SK-N-SH (cell line): ENCODE measurements around the gene FMN1.

Experiments
- GABPA ChIP-seq: IDR thresholded peaks from 2 replicates; pipeline ENCODE4 v1.4.0; 2012; ENCODE audit warnings: low read depth, mild to moderate bottlenecking
- TF ChIP-seq, protein P1 (sequence below): fragments of 200-600 bp; sonication (generic); IDR thresholded peaks from 2 replicates; pipeline ENCODE4 v1.6.1; 2017; ENCODE audit warnings: antibody characterized with exemption, mild to moderate bottlenecking, moderate library complexity

DNA sequence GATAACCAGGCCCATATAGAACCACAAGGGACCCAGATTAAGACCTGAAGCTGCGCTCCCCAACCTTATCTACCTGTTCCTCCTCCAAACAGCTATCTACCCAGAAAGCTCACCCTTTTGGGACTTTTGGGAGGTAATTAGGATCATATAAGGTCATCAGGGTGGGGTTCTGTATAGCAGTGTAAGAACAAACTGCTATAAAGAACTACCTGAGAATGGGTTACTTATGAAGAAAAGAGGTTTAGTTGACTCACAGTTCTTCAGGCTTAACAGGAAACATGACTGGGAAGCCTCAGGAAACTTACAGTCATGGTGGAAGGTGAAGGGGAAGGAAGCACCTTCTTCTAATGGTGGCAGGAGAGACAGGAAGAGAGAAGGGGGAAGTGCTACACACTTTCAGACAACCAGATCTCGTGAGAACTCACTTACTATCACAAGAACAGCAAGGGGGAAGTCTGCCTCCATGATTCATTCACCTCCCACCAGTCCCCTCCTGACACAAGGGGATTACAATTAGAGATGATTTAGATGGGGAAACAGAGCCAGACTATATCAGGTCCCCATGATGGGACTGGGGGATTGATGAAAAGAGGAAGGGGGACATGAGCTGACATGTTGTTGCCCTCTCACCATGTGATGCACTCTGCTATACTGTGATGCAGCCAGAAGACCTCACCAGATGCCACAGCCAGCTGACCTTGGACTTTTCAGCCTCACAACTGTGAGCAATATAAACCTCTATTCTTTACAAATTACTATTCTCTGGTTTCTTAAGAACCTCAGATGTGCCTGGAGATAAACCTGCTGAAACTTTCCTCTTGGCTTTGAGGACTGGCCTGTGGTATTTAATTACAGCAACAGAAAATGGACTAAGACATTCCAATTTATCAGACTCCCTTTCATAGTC is 15.3 kb upstream of the FMN1 start:
- TF ChIP-seq GABPA, result no peak
- TF ChIP-seq, protein P1, sequence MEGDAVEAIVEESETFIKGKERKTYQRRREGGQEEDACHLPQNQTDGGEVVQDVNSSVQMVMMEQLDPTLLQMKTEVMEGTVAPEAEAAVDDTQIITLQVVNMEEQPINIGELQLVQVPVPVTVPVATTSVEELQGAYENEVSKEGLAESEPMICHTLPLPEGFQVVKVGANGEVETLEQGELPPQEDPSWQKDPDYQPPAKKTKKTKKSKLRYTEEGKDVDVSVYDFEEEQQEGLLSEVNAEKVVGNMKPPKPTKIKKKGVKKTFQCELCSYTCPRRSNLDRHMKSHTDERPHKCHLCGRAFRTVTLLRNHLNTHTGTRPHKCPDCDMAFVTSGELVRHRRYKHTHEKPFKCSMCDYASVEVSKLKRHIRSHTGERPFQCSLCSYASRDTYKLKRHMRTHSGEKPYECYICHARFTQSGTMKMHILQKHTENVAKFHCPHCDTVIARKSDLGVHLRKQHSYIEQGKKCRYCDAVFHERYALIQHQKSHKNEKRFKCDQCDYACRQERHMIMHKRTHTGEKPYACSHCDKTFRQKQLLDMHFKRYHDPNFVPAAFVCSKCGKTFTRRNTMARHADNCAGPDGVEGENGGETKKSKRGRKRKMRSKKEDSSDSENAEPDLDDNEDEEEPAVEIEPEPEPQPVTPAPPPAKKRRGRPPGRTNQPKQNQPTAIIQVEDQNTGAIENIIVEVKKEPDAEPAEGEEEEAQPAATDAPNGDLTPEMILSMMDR, result no peak
